Activated CD4-positive, CD25-positive, alpha-beta regulatory T cell treated with anti-CD3 and anti-CD28 coated beads, Interleukin-2, amount 50 U/mL, for 16 hours (primary cell): Measurements from ENCODE around the gene NFRKB.
A peak's percentile ranks its signal among the peaks of the same experiment; 100 is the strongest.

Experiments
- DNase-seq: peaks from one replicate; pipeline ENCODE4 v3.0.0-alpha.2; 2020; ENCODE audit warnings: low read depth, low spot score

The NFRKB gene

DNA sequence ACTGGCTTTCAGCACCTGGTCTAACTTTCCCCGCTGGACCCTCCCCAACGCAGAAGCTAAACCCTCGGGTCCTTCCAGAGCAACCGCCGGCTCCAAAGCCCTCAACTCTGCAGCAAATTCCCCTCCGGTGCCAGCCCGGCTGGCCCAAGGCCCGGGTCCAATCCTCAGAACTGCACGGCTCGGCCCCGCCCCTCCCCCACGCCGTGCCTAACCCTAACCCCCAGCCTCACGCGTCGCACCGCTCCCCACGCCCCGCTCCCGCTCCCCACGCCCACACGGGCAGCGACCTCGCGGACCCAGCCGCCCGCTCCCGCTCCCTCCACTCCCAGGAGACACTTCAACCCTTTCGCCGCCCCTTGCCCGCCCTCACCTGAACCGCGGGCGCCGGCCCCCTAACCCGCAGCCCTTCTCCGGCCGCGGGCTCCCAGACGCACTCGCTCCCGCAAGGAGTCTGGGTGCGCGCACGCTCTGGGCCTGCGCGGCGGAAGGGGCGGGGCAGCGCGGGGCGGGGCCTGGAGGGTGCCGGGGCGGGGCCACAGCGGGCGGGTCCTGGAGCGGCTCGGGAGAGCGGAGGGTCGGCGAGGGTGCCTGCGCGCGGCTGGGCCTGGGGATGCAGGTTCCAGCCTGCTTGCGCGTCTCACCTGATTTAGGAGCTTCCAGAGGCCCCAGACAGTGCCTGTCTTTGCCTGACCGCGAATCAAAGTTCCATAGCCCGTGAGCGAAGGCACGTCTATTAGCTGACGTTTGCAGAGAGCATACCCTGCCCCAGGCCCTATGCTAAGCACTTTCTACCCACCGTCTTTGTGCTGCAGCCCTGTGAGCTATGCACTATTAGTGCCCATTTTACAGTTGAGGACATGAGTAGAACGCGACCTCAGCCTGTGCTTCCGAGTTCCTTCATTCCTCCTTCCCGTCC, at the start of gene NFRKB:
Gene NFRKB (minus strand): TSS at position 453 of the 916 bp plus-strand sequence. CDS start 2,729 bp downstream, outside the sequence.
- DNase-seq = peak; percentile 76

DNA sequence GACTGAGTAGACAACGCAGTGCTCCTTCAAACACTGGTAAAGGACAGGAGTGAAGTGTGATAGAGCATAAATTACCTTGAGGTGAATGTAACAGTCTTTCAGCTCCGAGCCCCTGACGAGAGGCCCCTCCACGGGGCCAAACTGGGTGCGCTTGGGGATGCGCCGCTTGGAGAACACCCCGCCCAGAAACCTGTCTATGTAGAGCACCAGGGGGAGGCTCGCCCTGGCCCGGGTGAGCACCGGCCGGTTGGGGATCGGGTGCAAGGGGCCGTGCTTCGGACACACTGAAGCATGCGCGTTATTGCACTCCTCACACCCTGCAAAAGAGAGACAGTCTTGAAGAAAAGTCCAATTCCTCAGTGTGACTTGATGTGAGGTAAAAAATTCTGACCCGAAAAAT, 49.3 kb upstream of the NFRKB start:
- DNase-seq = no peak

DNA sequence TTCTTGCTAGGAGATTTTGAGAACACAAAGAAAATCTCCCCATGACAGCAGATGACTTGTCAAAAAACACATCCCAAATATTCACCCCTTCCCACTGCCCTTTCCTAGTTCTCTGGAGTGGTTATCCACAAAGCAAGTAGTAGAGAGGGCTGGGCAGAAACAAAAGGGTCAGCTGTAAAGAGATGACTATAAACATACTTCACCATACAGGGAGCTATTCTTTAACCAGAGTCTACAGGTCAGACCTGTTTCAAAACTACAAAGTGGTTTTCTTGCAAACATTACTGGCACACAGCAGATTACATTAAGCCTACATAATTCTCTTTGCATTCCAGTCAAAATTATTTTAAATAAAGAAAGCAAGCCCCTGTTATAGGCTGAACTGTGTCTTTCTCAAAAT, 47.7 kb upstream of the NFRKB start:
- DNase-seq = no peak

DNA sequence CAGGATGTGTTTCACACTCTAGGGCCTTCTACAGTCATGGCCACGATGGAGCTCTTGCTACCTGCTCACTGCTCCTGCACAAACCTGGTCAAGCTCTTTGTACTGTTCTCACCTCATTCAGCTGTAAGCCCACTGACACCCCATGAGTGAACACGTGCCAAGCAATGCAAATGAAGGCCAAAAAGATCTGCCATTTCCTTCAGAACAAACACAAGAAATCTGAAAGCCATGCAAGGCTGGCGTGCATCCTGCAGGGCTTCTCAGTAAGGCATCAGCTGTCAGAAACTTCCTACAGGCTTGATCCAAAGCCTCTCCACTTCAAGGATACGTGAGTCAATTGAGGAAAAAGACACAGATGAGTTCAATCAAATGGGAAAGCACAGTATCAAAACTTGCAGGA, 44.1 kb upstream of the NFRKB start:
- no peak for DNase-seq

DNA sequence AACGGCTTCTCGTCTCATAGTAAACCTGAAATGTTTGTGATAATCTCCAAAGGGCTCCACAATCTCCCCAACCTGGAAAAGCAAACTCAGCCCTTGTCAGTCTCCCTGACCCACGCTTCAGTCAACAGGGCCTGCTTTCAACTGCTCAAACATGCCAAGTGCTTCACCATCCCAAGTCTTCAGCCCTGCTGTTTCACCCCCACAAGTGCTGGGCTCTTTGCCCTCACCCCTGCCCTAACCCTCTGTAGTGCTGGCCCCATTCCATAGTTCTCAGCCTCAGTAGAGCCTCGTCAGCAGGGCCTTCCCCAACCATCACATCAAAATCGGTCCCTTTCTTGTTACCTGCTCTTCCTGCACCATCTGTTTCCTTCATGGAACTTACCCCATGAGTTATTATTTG, 43.4 kb upstream of the NFRKB start:
- no peak for DNase-seq

DNA sequence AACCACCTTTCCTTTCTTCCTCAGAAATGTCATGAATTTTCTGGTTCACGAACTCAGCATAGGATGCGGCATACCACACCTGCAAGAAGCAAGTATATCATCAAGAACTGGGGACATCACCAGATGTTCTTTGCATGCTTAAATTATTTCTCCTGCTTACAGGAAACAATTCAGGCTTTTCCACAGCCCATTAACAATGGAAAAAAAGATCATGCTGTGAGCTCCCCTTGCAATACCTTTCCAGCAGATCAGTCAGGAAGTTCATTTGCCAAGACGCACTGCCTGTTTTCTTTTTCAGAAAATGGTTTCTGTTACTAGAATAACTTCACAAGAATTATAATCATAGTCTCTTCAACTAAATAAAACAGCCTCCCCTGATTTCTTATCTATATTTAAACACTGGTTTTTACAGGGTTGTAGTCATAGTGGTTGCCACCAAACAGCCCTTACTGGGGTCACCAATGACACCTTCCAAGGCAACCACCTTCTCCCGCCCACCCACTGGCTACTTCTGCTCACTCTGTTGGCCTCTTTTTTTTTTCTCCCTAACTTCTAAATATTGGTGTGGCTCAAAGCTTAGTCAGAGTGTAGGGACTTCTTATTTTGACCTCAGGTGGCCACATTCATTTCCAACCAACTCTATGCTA, 42.3 kb upstream of the NFRKB start:
- DNase-seq = no peak

DNA sequence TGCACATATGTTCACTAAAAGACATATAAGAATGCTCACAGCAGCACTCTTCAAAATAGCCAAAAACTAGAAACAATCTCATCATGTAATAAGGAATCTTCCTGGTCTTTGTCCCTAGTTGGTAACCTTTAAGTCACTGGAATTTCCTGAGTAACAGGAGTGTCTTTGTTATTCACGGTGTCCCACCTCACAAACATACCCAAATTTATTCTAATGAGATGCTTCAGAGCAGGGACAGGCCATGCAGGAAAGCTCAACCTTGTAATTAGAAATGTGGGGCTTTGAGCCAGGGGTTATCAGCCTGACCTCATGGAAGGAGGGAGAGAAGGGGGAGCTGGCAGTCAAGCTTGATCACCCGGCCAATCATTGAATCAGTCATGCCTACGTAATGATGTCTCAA, 40.3 kb upstream of the NFRKB start:
- DNase-seq = no peak

DNA sequence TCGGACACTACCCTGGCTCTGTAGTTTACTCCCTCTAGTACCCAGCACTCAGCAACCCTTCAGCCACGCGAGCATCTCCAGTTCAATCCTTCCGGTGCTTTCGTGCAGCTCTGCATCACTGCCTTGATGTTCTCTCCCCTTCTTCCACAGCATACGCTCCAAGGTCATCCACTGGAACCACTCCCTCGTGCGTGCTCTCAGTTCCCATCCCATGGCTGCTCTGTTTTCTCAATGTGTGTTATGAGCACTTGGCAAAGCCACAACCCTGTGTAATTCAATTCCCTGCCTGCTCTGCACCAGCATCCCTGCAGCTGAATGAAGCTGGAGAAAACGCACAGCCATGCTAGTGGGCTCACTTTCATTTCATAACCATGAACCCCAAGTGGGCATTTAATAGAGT, 38.5 kb upstream of the NFRKB start:
- no peak for DNase-seq

DNA sequence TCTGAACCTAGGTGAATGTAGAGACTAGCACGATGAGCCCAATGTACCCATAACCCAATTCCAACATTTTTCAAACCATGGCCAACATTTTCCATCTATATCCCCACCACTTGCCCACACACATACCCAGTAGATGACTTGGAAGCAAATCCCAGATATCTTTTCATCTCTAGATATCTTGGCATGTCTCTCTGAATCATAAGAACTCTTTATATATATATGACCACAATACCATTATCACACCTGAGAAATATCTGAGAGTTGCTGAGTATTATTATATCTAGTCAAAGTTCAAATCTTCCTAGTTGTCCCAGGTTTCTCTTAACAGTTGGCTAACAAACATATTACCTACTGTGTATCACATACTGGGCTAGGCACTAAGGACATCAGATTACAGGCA, 37.9 kb upstream of the NFRKB start:
- DNase-seq = no peak

DNA sequence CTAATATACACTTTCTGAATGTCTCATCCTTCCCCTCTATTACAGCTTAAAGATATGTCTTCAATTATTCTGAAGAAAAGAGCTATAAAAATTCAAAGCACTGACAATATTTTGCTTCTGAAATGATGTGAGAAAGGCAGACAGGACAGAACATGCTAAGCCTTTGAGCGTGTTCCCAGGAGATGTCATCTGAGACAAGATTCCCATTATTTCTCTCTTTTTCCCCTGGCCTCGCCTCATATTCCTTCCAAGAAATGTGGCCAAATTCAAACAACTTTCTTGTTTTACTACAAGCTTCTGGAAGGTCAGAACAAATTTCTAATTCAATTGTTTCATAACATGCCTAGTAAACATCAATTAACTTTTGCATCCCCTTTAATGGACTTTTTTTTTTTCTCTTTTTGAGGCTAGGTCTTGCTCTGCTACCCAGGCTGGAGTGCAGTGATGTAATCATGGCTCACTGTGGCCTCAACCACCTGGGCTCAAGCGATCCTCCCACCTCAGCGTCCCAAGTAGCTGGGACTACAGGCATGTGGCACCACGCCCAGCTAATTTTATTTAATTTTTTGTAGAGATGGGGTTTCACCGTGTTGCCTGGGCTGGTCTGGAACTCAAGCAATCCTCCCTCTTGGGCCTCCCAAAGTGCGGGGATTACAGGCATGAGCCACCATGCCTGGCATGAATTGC, 37.1 kb upstream of the NFRKB start:
- no peak for DNase-seq

DNA sequence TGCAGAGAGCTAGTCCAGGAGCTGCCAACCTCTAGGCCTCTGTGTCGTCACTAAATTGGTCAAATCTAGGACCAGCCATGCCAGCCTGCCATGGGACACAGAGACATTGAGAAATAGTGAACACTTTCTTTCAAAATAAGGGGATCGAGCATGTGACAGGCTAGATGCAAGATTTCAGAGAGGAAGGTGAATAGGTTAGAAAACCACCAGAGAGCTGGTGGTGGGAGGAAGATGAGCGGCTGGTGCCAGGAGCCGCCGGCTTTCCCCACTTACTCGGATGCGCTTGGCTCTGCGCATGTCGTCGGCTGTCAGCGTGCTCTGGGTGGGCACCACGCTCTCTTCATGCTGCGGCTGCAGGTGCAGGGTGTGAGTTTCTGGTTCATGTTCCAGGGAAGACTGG, 35.4 kb upstream of the NFRKB start:
- DNase-seq = no peak

DNA sequence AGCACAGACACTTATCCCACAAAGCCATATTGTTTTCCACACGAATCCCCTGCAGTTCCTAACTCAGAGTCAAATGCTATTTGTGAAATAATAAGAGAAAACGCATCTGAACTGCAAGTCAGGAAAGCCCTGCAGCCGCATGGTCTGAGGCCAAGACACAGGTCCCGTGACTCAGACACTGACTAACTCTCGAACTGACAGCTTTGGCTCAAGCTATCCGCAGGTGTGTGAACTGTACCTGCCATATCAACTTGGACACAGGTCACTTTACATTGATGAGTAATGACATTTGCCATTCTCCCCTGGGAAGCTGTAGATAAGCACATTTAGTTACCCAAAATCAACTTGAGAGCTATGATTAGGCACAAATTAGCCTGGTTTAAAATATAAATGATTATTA, 34.9 kb upstream of the NFRKB start:
- DNase-seq = no peak

DNA sequence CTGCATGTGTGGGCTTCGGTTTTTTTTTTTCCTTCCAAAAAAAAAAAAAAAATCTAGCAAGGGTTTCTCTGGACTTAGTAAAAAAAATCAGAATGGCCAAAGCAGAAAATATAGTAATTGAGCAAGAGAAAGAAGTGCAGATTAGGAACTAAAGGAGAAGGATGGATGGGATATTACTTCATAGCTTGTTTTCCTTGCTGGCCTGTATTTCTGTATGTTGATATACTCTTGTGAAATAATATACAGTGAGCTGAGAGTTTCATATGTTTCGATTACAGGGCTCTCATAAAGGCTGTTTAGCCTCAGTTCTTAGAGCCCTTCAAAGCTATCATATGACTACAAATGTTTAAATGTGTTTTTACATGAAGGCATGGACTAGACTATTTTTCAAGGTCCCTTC, 34.3 kb upstream of the NFRKB start:
- DNase-seq = no peak

DNA sequence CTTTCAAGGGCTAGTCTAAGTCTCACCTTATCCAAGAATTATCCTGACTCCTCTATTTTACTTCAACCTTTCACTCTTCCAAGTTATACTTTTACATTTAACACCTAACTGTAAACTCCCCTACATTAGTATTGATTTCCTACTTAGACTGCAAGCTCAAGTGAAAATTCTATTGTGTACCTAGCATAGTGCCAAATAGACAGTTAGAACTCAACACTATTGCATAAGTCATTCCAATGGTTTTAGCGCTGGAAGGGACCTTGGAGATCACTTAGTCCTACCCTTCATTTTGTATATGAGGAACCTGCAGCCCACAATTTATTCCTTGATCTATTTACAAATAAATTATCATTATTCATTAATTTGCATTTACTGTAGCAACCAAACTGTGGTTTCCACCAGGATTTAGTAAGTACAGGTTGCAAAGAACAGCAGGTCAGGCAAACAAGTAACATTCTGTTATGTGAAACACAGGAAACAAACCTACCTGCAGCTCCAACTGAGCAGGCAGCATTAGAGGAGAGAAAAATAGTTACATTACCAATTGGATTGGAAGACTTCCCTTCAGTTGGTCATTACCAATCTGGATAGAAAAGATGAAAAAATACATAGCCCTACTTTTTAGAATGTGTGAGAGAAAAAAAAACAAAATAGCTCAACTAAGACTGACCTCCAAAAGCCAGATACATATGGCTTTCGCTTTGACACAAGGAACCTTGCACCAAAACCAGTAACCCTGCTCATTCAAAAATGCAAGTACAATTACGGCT, 33.7 kb upstream of the NFRKB start:
- no peak for DNase-seq

DNA sequence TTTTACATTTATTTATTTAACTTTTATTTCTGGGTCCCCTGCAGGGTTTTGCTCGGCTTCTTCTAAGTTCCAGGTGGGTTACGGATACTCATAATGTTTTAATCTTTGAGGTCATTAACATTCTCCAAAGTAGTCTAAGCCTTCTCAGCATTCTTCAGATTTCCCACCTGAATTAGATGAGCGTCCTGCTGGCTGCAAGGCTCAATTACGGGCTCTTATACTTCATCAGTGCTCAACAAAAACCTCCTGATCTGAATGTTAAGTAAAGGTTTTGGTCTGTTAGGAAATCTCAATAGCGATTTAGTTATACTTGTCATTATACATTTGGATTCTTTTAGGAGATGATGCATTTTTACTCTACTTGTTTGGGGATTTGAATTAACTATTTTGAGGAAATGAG, 27.3 kb upstream of the NFRKB start:
- no peak for DNase-seq

DNA sequence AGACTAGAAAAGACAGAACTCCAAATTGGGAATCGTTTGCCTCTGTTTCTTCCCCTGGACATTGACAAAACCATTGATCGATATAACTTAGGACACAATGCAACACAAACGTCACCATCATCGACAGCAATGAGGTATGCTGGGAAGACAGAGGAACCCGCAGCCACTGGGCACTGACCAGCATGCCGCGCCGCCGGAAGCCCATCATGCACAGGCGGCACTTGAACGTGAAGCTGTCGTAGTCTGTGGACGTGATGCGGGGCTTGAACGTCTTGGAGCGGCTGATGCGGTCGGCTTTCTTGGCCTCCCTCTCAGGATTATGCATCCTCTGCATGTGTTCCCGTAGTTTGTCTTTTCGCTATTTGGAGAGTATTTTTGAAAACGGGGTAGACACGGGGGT, 23.0 kb upstream of the NFRKB start:
- no peak for DNase-seq

DNA sequence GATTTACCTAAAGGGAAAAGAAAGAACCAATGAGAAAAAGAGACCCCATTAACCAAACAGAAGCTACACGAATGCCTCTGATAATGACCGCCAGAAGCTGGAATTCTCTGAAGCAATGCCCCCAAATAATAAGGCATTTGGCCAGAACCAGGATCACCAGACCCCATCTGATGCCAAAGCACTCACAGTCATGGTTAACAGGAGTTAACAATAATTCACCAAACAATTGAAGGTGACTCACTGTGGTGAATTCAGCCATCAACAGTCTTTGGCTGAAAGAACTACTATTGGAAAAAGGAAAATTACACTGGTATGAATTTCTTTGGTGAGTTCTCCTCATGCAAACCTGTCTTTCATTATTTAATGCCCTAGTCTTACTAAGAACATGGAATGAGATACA, 21.9 kb upstream of the NFRKB start:
- DNase-seq = no peak

DNA sequence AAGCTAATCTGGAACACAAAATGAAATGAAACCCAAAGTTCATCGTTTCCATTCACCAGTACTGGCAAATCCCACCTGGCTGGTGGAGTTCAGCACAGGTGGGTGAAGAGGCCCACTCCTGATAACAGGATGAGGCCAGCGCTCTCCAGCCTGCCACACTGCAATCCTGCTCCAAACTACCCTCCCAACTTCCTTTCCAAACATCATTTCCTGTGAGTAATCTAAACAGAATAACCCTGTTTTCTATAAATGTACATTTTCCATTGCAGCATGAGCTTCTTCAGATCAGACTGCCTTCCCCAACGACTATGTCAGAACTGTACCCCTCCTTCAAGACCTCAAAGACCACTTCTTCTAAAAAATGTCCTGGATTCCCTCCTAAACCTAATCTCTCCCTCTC, 15.9 kb upstream of the NFRKB start:
- no peak for DNase-seq

DNA sequence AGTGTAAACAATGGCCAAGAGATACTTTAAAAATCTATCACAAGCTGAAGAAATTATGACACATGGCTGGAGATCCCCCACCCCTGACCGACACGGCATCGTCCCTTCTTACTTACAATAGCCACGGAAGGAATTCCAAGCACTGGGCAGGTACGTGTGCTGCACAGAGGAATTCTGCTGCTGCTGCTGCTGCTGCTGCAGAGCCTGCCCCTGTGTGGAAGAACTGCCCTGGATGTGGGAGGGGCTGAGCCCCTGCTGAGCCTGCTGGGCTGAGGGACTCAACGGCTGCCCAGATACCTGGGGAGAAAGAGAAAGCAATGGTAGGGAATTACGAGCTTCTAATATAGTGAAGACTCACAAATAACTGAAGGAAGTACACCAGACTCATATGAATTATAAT, 15.0 kb upstream of the NFRKB start:
- no peak for DNase-seq

DNA sequence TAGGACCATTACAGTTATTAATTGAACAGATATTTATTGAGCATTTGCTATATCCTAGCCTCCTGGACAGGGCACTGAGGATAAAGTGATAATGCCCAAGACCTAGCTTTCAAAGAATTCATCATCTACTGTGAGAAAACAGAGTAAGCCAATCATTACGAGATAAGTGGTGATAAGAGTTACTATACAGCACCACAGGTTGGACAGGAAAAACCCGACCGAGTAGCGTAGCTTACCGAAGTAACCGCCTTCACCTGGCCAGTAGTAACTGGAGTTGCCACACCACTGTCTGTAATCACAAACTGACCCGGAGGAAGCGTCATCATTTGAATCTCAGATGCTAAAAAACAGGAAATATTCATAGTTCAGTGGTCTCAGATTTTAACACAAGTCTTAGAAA, 10.0 kb upstream of the NFRKB start:
- DNase-seq = no peak

DNA sequence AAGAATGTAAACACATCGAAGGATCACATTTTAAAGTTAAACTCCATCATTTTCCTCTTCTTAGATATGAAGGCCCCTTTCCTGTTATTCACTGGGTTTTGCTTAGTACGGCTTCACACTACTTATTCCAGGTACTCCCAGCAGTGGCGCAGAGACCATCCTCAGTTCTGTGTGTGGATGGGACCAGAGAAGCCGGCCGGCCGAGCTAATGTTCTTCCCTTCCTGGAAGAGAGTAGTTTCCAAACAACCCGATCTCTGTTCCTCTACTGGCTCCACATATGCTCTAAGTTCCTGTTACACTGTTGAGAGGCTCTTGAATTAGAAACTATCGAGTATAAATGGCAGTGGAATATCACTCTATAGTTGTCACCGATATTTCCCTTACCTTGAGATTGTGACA, 684 bp upstream of the NFRKB start:
- DNase-seq = no peak
